HG03108 (cell line): Measurements from ENCODE around the gene SLC22A3.

ENCODE experiments used
- ATAC-seq: cut with Tn5 transposase; IDR thresholded peaks from one replicate; pipeline ENCODE4 v1.9.1; 2021; ENCODE audit warnings: moderate library complexity; ENCODE audit not compliant: unreplicated experiment

The SLC22A3 gene

DNA sequence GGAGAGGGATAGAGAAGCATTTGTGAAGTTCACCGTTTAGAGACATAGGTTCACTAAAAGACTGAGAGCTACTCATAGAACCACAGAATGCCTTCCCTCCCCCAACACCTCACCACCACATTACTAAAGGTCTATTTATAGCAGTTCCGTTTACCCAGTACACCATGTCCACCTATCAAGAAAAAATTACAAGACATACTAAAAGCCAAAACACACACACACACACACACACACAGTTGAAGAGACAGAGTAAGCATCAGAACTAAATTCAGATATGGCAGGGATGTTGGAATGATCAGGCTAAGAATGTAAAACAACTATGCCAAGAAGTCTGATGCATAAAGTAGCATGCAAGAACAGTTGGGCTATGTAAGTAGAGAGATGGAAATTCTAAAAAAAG, 52.3 kb downstream of the SLC22A3 start:
- ATAC-seq = no peak

- ATAC-seq = no peak
Measured at GRCh38 chr6:160408528-160408927, 60.4 kb downstream of the SLC22A3 start.

GRCh38 chr6:160412993-160413392, 64.8 kb downstream of the SLC22A3 start:
- no peak for ATAC-seq

DNA sequence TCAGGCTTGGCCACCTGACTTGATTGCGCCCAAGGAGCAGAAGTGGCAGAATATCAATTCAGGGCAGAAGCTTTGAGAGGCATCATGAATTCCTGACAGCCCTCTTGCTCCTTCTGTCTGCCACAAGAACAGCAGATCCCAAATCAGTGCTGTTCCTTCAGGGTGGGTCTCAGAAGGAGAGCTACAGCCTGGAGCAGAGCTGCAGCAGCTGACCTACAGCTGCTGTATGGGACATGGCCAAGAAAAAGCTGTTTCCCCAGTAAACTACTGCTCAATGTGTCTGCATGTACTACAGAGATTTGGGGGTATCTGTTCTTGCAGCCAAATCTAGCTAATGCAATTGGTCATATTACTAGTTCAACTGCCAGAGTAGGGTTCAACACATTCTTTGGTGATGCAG, 69.0 kb downstream of the SLC22A3 start:
- ATAC-seq = no peak

- ATAC-seq = no peak
Measured at GRCh38 chr6:160417550-160417949, 69.4 kb downstream of the SLC22A3 start.

GRCh38 chr6:160418370-160418769, 70.2 kb downstream of the SLC22A3 start:
- no peak for ATAC-seq

DNA sequence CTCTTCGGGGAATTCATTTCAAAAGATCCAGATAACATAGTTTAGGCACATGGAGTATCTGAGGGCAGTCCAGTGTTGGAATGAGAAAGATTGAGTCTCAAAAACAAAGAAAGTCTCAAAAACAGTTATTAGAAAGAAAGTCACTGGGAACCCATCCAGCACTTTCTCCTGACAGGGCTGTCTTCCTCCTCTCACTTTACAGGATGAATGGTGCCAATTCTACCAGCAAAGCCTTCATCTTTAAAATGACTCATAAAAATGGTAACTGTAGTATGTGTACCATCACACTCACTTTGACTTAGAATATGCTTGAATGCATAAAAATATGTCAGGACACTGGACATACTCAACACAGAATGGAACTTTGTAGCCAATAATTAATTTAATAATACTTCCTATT, 71.3 kb downstream of the SLC22A3 start:
- ATAC-seq = no peak

GRCh38 chr6:160420253-160420968, 72.2 kb downstream of the SLC22A3 start:
- ATAC-seq = no peak

DNA sequence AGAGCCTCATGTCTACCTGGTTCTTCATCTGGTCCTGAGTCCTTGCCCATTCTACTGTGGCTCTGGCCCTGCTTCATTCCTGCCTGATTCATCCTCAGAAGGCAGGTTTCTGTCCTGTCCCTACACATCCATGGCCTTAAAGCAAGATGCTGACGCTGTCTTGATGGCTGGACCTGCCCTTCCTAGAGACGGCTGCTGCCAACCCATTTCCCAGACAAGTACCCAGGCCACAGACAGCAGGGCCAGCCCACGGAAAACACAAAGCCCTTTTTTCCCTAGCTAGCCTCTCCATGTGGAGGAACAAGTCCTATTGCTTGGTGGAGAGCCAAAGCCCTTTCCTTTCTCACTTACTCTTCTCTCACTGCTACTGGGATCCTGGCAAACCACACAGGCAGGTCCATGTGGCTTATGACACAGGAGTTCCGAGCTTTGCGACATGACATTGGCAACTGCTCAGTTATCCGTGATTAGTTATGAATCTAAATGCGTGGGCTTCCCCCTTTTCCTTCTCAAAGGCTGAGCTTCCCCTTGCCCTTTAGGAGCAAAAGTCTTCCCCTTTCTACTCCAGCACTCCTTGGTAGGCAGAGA, 72.9 kb downstream of the SLC22A3 start:
- ATAC-seq = no peak

- no peak for ATAC-seq
Measured at GRCh38 chr6:160421854-160422253, 73.7 kb downstream of the SLC22A3 start.

DNA sequence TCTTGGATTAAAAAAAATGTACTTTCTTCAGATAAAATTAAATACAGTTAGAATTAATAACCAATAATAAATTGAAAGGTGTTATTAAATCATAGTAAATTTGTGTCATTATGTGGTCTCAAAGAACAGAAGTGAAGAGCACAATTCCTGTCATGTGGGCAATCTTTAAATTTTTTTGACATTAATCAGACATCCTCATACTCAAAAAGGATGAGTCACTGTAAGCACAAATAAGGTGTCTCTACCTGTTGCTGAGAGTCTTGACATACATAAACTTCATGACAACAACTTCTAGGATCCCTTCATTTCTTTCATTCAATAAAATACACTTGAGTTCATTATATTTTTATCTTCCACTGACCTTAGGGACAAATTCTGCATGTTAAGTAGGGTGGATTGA, 76.1 kb downstream of the SLC22A3 start:
- no peak for ATAC-seq

DNA sequence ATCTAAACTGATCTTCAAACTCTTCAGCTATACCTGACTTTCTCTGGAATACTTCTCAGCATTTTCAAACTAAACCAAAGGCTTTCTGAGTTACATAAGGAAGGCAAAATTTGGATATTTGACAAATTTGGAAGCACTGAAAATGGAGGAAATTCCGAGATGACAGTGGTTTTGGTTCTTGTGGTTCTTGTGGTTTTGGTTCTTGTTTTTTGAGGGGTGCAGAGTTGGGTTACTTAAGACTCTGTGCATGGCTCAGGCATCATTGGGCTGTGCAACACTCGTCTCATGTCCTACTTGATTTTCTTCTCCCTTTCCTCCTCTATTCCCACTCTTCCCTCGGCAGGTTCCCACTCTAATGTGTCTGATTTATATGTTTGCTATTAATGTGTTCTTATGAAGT, 78.0 kb downstream of the SLC22A3 start:
- no peak for ATAC-seq

GRCh38 chr6:160427312-160428068, 79.3 kb downstream of the SLC22A3 start:
- no peak for ATAC-seq

- ATAC-seq = no peak
Measured at GRCh38 chr6:160428069-160428430, 79.9 kb downstream of the SLC22A3 start.

DNA sequence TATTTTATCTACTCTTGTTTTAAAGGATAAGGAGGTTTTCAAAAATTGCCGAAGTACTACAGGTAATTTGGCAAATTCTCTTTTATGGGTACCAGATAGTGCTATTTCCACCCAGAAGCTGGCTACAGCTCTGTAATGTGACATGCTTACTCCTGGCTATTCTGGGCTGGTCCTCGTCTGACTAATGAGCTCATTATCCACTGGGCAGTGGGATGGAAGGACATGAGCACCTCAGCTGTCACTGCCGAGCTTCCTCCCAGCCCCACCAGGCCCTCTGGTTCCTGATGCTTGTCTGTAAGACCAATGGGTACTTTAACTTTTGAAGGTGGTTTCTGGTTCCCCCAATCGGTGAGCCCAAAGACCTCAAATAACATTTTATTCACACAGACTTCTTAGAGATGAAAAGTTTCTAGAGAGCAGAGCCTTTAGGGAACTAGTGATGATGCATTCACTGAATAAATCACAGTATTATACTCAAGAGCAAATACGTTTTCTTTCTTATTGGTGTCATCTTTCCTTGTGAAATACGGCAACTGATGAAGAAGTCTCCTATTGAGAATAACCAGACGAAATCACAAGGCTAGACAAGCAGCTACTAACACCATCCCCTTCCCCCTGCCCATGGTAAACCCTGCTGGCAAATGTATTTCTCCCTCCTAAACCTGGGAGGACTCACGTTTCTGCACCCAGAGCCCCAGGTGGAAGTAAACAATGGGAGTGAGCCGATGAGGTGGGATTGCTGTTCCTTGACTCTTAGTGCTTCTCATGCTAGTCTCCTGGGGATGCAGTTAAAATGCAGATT, 80.8 kb downstream of the SLC22A3 start:
- ATAC-seq = no peak

DNA sequence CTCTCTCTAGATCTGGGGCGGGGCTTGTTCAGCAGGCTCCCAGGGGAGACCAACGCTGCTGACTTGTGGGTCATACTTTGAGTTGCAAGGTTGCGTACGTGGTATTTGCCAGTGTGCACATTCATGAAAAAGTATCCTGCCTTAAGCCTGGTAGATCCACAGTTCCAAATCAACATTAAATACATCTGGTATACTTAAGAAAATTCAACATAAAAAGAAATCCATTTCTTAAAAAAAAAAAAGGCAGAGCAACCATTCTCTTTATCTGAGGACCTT, 81.4 kb downstream of the SLC22A3 start:
- no peak for ATAC-seq

DNA sequence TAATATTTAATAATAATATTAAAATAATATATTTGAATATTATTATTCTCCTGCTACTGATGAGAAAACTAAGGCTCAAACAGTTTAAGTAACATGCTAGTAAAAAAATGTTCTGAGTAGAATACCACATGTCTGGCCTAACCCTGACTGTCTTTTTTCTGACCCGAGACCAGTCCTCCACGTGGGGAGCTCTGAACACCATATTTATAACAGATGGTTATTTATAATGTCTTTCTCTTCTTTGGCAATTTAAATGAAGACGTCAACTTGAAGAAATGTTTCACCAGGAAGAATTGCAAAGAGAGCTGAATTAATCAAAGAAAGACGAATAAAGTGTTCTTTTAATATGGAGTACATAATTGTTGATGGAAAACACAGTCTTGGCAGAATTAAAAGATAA, 82.0 kb downstream of the SLC22A3 start:
- ATAC-seq = no peak

GRCh38 chr6:160430751-160431150, 82.6 kb downstream of the SLC22A3 start:
- ATAC-seq = no peak

- ATAC-seq = no peak
Measured at GRCh38 chr6:160431226-160431625, 83.0 kb downstream of the SLC22A3 start.

DNA sequence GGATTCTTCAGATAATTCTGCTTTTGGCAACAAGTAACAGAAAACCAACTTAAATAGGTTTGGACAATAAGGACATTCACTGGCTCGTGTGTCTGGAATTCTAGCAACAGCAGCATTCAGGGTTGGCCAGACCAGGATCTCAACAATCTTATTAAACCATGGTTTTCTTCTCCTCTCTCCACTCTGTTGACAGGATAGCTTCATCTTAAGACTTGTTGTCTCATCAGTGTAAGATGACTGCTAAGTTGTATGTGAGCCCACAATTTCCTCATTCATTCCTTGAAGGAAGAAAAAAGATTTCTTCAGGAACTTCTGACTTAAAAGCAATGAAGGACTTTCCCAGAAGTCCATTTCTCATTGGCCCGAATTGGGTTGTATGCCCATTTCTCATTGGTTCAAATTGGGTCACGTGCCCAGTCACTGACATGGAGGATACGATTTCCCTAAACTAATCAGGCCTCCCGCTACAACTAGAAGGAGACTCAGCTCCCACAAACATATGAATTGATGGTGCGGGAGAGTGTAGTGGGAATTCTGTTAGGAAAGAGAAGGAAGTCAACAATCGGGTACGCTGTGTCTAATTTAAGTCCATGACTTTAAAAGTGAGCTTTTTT, 83.7 kb downstream of the SLC22A3 start:
- no peak for ATAC-seq

DNA sequence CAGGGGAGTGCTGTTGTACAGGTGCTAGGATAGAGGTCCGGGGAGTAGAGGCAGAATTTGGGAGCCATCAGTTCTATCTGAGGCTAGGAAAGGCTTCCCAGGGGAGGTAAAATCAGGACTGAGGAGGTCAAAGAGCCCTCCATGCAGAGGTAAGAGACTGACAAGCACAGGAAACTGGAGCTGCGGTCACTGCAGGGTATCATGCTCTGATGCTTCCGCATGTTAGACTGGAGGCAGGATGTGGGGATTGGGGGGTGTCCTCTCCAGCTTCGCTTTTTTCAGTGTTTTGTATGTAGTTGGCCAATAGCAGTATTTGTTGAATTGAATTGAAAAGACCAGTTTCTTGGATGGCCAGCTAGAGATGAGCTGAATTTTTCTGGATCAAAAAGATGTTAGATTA, 87.8 kb downstream of the SLC22A3 start:
- no peak for ATAC-seq
